Thymus (tissue), 11 donors: ENCODE data around the gene MACC1. TPM values are rescaled to one million over a fixed set of nuclear protein-coding genes. Genes with fewer than 3 reads are reported as not detected.
"Not testable (repeated sequence)": the region's sequence is repeated elsewhere in the genome, so short reads cannot be mapped to it uniquely, and the experiment has no call there.

Experiments used
- DNase-seq, 9 donors: peaks; one replicate each; pipeline ENCODE4 v3.0.0-alpha.2; 2013; ENCODE audit warnings: low spot score in 9 of 9, low read depth in 6 of 9, missing footprints in 1 of 9
- H3K27ac ChIP-seq, 2 donors: one replicate each; pipeline ENCODE4 v1.5.1; 2013; ENCODE audit warnings: control low read depth in 1 of 2, low read depth in 1 of 2, low read length in 1 of 2, mild to moderate bottlenecking in 1 of 2, moderate library complexity in 1 of 2
- H3K27me3 ChIP-seq, 2 donors: one replicate each; pipeline ENCODE4 v1.5.1; 2013; ENCODE audit warnings: low read length in 1 of 2; ENCODE audit not compliant: control insufficient read depth in 2 of 2, insufficient read depth in 1 of 2
- H3K36me3 ChIP-seq, 2 donors: one replicate each; pipeline ENCODE4 v1.5.1; 2013; ENCODE audit warnings: low read length in 1 of 2, mild to moderate bottlenecking in 1 of 2, moderate library complexity in 1 of 2; ENCODE audit not compliant: control insufficient read depth in 2 of 2, insufficient read depth in 2 of 2
- H3K4me1 ChIP-seq, 2 donors: one replicate each; pipeline ENCODE4 v1.5.1; 2013; ENCODE audit warnings: low read length in 2 of 2; ENCODE audit not compliant: control insufficient read depth in 2 of 2, insufficient read depth in 2 of 2
- H3K4me3 ChIP-seq, 2 donors: one replicate each; pipeline ENCODE4 v1.5.1; 2013; ENCODE audit warnings: low read length in 2 of 2, control low read depth in 1 of 2, mild to moderate bottlenecking in 1 of 2
- H3K9me3 ChIP-seq, 2 donors: one replicate each; pipeline ENCODE4 v1.5.1; 2013; ENCODE audit warnings: low read length in 1 of 2, mild to moderate bottlenecking in 1 of 2; ENCODE audit not compliant: control insufficient read depth in 2 of 2, insufficient read depth in 1 of 2
- WGBS: extraction: QIAGEN DNeasy Blood & Tissue Kit; methylation state at CpG from one replicate; pipeline ENCODE4 v1.1.7; 2013; 5-methylcytosine and 5-hydroxymethylcytosine counted together
- polyA plus RNA-seq: library from polyadenylated mRNA; stranded (reverse); fragments of 200-250 nt; gene quantifications from one replicate; pipeline ENCODE4 v1.2.3, GENCODE V29; 2013
- total RNA-seq: library from RNA; stranded (reverse); fragments of 120-200 nt; gene quantifications from one replicate; pipeline ENCODE4 v1.2.4, GENCODE V29; 2013
- donor health status: healthy.

Gene MACC1
- total and polyA plus RNA-seq, 2 donors = 0.84 to 2.2 TPM

DNA sequence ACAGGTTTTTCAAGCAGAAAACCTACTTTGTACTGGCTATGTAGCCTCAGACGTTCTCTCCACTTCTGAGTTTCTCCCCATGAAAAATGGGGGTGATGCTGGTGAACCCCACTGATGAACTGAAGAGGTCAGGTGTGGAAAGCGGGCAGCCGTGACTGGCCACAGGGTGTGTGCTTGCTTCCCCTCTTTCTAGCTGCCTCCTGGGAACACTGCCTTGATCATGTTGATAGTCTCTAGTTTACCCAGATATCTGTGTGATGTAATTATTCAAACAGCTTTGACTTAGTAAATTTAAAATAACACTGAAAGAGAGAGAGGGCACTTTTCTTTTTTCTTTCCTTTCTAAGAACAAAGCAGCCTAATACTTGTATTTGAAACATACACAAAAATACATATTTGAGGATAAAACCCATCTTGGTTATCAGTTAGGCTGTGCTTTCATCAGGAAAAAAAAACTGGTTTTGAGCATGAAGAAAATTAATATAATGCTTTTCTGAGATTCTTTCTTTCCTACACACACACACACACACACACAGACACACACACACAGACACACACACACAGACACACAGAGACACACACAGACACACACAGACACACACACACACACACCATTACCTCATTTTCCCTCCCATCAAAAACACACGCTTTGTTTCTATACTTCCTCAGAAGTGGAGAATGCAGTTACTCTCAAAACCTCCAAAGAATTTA, 76.7 kb downstream of the MACC1 start:
- H3K27ac ChIP-seq = no peak overlapping the region
- no peak for DNase-seq
- H3K4me3 ChIP-seq = no peak overlapping the region

DNA sequence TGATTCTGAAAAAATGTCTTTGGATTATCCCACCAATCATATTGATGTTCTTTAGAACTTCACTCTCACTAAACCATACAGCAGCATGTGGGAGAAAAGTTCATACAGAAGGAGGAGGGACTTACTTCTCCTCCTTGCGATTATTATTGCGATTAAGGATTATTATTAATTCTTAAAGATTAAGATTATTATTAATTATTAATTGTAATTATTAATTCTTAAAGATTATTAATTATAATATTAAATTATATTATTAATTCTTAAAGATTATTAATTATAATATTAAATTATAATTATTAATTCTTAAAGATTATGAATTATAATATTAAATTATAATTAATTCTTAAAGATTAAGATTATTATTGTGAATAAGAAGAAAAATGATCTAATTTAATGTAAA, 80.5 kb downstream of the MACC1 start:
- Histone ChIP-seq H3K4me1 (no peaks in the 10 kb centered on the region), H3K4me3 (no peak overlapping the region), H3K27ac (no peak overlapping the region), H3K9me3 (no peaks in the 10 kb centered on the region), H3K36me3 (no peaks in the 10 kb centered on the region), H3K27me3 (no peaks in the 10 kb centered on the region)
- DNase-seq = no peak
- 97% methylated on average over 2 of the region's 2 CpGs for WGBS

More for the DNA sequence above, 76.7 kb downstream of the MACC1 start:
- H3K27me3 ChIP-seq = no peaks in the 10 kb centered on the region
- H3K36me3 ChIP-seq = no peaks in the 10 kb centered on the region
- 94% methylated on average over 4 of the region's 4 CpGs for WGBS
- H3K9me3 ChIP-seq = no peaks in the 10 kb centered on the region
- H3K4me1 ChIP-seq = no peaks in the 10 kb centered on the region

DNA sequence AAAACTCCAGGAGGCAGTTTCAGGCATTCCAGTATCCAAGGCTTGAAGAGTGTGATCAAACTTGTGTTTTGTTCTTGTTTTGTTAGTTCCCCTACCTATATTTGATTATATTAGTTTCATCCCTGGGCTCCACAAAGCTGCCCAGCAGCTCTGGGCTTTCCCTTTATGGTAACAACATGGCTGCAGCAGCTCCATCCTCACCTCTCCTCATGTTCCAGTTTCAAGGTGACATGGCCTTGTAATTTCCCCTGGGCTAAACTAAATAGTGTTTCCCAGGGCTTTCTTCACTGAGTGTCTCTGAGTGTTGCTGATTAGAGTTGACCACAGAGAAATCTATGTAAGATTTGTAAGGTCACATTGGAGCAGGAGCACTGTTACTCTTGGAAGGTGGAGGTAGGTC, 83.4 kb downstream of the MACC1 start:
- no peak for DNase-seq
- H3K27ac ChIP-seq = no peak overlapping the region
- no peak overlapping the region for H3K4me3 ChIP-seq
- no peaks in the 10 kb centered on the region for H3K27me3 ChIP-seq
- no peaks in the 10 kb centered on the region for H3K4me1 ChIP-seq
- no peaks in the 10 kb centered on the region for H3K9me3 ChIP-seq
- no peaks in the 10 kb centered on the region for H3K36me3 ChIP-seq

DNA sequence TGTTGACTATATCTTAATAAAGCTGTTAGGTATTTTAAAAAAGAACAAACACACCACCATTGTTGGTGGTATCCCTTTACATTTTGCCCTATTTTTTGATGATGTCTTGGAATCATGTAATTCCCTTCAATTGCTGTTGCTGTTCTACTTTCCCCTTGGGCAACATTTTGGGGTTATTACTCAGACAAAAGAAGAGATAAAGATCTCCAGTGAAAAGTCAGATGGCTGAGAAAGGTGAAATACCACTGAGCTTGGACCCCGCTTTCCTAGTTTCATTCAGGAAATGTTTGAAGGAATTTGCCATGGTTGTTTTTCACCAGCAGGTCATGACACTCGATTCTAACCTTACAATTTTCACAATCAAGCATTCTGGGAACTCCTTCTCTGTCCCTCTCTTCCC, 84.6 kb downstream of the MACC1 start:
- H3K27ac ChIP-seq = no peak overlapping the region
- no peak for DNase-seq
- WGBS = 92% methylated on average over 2 of the region's 2 CpGs

DNA sequence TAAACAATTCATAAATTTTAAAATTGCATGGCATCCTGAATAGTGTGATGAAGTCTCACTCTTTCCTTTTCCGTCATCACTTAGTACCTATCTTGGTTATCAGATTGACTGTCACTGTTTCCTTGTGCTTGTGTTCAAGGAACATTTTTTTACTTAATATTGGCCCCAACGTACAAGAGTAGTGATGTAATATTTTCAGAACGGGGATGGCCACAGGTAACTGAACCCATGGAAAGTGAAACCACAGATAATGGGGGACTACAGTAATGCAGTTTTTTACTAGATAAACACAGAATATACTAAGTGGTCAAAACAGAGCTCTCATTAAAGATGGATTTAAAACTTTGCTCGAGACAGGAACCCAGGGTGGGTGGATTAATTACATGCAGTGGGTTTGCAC, 85.4 kb downstream of the MACC1 start:
- no peaks in the 10 kb centered on the region for H3K36me3 ChIP-seq
- no peak overlapping the region for H3K27ac ChIP-seq
- H3K4me3 ChIP-seq = no peak overlapping the region
- DNase-seq = no peak
- H3K9me3 ChIP-seq = no peaks in the 10 kb centered on the region
- H3K4me1 ChIP-seq = no peaks in the 10 kb centered on the region
- no peaks in the 10 kb centered on the region for H3K27me3 ChIP-seq
- 92% methylated on average over 4 of the region's 4 CpGs for WGBS

More for the DNA sequence above, 84.6 kb downstream of the MACC1 start:
- no peak overlapping the region for H3K4me3 ChIP-seq
- H3K36me3 ChIP-seq = no peaks in the 10 kb centered on the region
- no peaks in the 10 kb centered on the region for H3K4me1 ChIP-seq
- no peaks in the 10 kb centered on the region for H3K9me3 ChIP-seq
- H3K27me3 ChIP-seq = no peaks in the 10 kb centered on the region

DNA sequence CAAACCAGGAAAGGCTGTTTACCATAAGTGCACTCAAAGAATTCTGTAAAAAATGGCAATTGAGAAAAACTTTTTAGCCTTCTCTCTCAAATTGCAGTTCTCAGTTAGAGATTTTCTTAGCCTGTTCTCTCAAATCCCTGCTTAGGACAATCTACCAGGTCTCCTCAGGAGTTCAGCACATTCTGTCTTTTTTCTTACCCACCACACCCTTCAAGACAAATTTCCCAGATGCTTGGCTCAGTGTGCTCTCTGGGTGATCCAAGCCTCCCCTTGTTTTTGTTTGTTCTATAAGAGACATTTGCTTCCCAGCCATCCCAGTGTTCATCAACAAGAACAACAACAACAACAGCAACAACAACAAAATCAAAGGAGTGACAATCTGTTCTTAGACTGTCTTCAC, 87.3 kb downstream of the MACC1 start:
- Histone ChIP-seq H3K4me3 (no peak overlapping the region), H3K36me3 (no peaks in the 10 kb centered on the region), H3K27me3 (no peaks in the 10 kb centered on the region), H3K27ac (no peak overlapping the region), H3K4me1 (no peaks in the 10 kb centered on the region), H3K9me3 (no peaks in the 10 kb centered on the region)
- DNase-seq = no peak

DNA sequence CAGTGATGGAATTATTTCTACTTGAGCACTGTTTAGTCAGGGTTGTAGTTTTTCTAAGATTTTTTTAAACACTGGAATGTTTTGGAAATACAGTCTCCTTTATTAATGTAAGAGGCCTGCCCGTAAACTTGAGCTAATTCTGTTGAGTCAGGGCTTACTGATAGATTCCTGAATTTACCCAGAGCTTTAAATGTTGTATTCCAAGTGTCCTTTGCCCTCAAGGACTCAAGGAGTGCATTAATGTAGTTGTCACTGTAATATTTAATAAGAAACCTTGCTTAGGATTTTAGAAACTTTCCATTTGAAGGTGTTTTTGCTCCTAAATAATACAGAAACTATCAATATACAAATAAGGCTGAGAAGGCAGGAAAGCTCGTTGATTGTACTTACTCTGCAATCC, 89.2 kb downstream of the MACC1 start:
- no peaks in the 10 kb centered on the region for H3K9me3 ChIP-seq
- H3K36me3 ChIP-seq = no peaks in the 10 kb centered on the region
- no peak overlapping the region for H3K4me3 ChIP-seq
- no peaks in the 10 kb centered on the region for H3K27me3 ChIP-seq
- no peak overlapping the region for H3K27ac ChIP-seq
- no peaks in the 10 kb centered on the region for H3K4me1 ChIP-seq
- 92% methylated on average over 2 of the region's 2 CpGs for WGBS
- DNase-seq = no peak

DNA sequence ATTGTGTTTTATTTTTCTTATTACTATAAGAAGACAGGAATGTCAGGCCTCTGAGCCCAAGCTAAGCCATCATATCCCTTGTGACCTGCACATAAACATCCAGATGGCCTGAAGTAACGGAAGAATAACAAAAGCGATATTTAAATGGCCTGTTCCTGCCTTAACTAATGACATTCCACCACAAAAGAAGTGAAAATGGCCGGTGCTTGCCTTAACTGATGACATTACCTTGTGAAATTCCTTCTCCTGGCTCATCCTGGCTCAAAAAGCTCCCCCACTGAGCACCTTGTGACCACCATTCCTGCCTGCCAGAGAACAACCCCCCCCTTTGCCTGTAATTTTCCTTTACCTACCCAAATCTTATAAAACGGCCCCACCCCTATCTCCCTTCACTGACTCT, 91.1 kb downstream of the MACC1 start:
- not testable (repeated sequence) for H3K4me1 ChIP-seq, H3K27ac ChIP-seq, H3K36me3 ChIP-seq, H3K4me3 ChIP-seq, DNase-seq, H3K9me3 ChIP-seq, H3K27me3 ChIP-seq
- whole genome bisulfite sequencing = 94% methylated on average over 4 of the region's 4 CpGs

DNA sequence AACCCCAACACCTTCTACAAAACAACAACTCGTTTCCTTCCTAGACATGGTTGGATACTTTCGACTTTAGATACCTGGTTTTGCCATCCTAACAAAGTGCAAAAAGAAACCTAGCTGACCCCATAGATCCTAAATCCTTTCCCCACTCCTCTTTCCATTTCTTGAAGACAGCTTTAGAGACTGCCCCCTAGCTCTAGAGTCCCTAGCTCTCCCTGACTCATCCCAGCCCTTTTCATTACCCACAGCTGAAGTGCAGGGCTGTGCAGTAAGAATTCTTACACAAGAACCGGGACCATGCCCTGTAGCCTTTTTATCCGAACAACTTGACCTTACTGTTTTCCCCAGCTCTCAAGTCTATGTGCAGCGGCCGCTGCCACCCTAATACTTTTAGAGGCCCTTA, 93.1 kb downstream of the MACC1 start:
- H3K9me3 ChIP-seq, H3K27me3 ChIP-seq, H3K27ac ChIP-seq, DNase-seq, H3K36me3 ChIP-seq, H3K4me1 ChIP-seq, H3K4me3 ChIP-seq: not testable (repeated sequence)
- 98% methylated on average over 6 of the region's 6 CpGs for WGBS
